Measurements from ENCODE around the gene DEFB132.

The DEFB132 gene

DNA sequence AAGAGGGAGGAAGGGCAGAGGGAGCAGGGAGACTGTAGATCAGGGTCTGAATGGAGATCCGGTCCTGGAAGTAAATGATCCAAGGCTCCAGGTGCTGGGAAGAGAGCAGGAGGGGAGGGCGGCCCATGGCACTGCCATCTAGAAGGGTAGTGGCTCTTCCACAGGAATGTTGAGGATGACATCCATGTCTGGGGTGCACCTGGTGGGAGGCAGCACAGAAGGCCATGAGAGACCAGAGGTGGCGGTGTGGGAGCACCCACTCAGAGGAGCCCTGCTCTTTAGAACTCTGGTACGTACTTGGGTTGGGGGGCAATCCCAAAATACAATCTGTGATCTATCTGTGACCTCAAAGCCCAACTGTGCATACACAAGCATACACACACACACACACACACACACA is 13.5 kb downstream of the DEFB132 start:
- H3K9me3 ChIP-seq (ENCODE audit: control insufficient read depth, low read length) = no peaks in the 10 kb centered on the region
- no peaks in the 10 kb centered on the region for H3K79me2 ChIP-seq
- H3K27ac ChIP-seq = no peak overlapping the region
- H3K4me1 ChIP-seq = peaks cover 4% of the 10 kb centered on the region
- no peaks in the 10 kb centered on the region for H3K36me3 ChIP-seq (ENCODE audit: control insufficient read depth, insufficient read depth, low read length)
- TF ChIP-seq, protein P1, sequence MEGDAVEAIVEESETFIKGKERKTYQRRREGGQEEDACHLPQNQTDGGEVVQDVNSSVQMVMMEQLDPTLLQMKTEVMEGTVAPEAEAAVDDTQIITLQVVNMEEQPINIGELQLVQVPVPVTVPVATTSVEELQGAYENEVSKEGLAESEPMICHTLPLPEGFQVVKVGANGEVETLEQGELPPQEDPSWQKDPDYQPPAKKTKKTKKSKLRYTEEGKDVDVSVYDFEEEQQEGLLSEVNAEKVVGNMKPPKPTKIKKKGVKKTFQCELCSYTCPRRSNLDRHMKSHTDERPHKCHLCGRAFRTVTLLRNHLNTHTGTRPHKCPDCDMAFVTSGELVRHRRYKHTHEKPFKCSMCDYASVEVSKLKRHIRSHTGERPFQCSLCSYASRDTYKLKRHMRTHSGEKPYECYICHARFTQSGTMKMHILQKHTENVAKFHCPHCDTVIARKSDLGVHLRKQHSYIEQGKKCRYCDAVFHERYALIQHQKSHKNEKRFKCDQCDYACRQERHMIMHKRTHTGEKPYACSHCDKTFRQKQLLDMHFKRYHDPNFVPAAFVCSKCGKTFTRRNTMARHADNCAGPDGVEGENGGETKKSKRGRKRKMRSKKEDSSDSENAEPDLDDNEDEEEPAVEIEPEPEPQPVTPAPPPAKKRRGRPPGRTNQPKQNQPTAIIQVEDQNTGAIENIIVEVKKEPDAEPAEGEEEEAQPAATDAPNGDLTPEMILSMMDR (IDR thresholded peaks at IDR 0.05) = no peak
- H3K27me3 ChIP-seq (ENCODE audit: control insufficient read depth, insufficient read depth, low read length) = no peaks in the 10 kb centered on the region
- no peak overlapping the region for H3K9ac ChIP-seq
- no peak overlapping the region for H2AFZ ChIP-seq
- H3K4me2 ChIP-seq (ENCODE audit: low read length) = no peak overlapping the region
- H3K4me3 ChIP-seq (ENCODE audit: low read depth, low read length) = no peak overlapping the region

DNA sequence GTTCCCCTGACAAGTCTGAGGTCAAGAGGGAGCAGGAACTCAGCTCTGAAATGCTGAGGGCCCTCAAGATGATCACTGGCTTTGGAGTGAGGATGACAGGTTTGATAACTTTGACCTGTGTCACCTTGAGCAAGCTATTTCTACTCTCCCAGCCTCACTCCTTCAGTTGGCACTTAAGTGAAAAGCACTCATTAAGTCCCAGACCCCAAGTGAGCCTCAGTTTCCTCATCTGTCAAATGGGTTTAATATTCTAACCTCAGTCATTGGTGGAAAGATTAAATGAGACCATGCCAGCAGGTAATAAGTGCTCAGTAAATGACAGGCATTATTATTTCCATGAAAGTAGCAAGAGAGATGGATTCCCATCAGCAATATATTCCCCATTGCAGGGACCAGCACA is 14.0 kb downstream of the DEFB132 start:
- H3K9me3 ChIP-seq (ENCODE audit: control insufficient read depth, low read length) = no peaks in the 10 kb centered on the region
- H3K36me3 ChIP-seq (ENCODE audit: control insufficient read depth, insufficient read depth, low read length) = no peaks in the 10 kb centered on the region
- H2AFZ ChIP-seq = no peak overlapping the region
- H3K79me2 ChIP-seq = no peaks in the 10 kb centered on the region
- no peak overlapping the region for H3K27ac ChIP-seq
- no peak overlapping the region for H3K4me2 ChIP-seq (ENCODE audit: low read length)
- TF ChIP-seq, protein P1 (IDR thresholded peaks at IDR 0.05) = no peak
- H3K4me3 ChIP-seq (ENCODE audit: low read depth, low read length) = no peak overlapping the region
- H3K27me3 ChIP-seq (ENCODE audit: control insufficient read depth, insufficient read depth, low read length) = no peaks in the 10 kb centered on the region
- peaks cover 2% of the 10 kb centered on the region for H3K4me1 ChIP-seq
- no peak overlapping the region for H3K9ac ChIP-seq

DNA sequence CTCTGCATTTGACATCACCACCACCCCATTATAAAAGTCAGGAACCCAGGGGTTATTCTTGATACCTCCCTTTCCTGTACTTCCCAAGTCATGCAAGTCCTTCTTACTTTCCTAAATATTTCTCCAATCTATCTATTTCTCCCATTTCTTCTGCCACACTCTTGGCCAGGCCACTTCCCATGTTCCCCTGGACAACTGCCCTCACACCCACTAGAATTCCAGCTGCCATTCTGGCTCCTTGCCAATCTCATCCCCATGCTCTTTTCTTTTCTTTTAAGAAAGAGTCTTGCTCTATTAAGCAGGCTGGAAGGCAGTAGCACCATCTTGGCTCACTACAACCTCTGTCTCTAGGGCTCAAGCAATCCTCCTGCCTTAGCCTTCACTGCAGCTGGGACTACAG is 15.2 kb downstream of the DEFB132 start:
- H3K9me3 ChIP-seq (ENCODE audit: control insufficient read depth, low read length) = no peaks in the 10 kb centered on the region
- no peaks in the 10 kb centered on the region for H3K36me3 ChIP-seq (ENCODE audit: control insufficient read depth, insufficient read depth, low read length)
- no peak overlapping the region for H3K27ac ChIP-seq
- H3K4me3 ChIP-seq (ENCODE audit: low read depth, low read length) = no peak overlapping the region
- H3K9ac ChIP-seq = no peak overlapping the region
- H2AFZ ChIP-seq = no peak overlapping the region
- TF ChIP-seq, protein P1 (IDR thresholded peaks at IDR 0.05) = no peak
- no peak overlapping the region for H3K4me2 ChIP-seq (ENCODE audit: low read length)
- H3K4me1 ChIP-seq = no peaks in the 10 kb centered on the region
- H3K79me2 ChIP-seq = no peaks in the 10 kb centered on the region
- no peaks in the 10 kb centered on the region for H3K27me3 ChIP-seq (ENCODE audit: control insufficient read depth, insufficient read depth, low read length)

DNA sequence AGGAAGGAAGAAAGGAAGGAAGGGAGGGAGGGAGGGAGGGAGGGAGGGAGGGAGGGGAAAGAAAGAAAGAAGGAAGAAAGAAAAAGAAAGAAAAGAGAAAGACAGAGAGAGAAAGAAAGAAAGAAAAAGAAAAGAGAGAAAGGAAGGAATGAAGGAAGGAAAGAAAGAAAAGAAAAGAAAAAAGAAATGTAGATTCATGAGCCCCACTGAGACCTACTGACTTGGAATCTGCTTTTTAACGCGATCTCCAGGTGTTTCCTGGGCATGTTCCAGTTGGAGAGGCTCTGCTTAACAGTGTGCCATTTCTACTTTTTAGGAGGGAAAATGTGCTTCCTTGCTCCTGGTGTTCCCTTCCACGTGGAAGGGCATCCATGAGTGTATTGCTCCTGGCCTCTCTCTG is 16.4 kb downstream of the DEFB132 start:
- Histone ChIP-seq H3K9ac (no peak overlapping the region), H3K27me3 (ENCODE audit: control insufficient read depth, insufficient read depth, low read length) (no peaks in the 10 kb centered on the region), H3K4me1 (no peaks in the 10 kb centered on the region), H3K79me2 (no peaks in the 10 kb centered on the region), H2AFZ (no peak overlapping the region), H3K4me3 (ENCODE audit: low read depth, low read length) (no peak overlapping the region), H3K27ac (no peak overlapping the region), H3K9me3 (ENCODE audit: control insufficient read depth, low read length) (no peaks in the 10 kb centered on the region), H3K4me2 (ENCODE audit: low read length) (no peak overlapping the region), H3K36me3 (ENCODE audit: control insufficient read depth, insufficient read depth, low read length) (no peaks in the 10 kb centered on the region)
- TF ChIP-seq, protein P1 (IDR thresholded peaks at IDR 0.05) = no peak

DNA sequence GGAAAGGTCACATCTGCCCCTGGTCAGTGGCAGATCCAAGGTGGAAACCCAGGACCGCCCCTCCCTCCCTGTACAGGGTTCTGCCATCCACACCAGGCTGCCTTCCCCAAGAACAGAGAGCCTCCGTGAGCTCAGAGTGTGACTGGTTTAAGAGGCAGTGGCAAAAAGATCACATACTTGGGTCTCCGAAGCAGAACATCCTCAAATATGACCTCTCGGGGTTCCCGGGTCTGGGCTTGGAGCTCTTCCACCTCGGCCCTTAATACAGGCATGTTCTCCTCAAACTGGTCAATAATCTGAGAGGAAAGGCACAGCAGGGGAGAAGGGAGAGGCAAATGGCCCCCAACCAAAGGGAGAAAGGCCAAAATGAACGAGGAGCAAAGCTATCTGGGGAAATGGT is 18.3 kb downstream of the DEFB132 start:
- no peak overlapping the region for H3K27ac ChIP-seq
- H3K4me1 ChIP-seq = no peaks in the 10 kb centered on the region
- H3K36me3 ChIP-seq (ENCODE audit: control insufficient read depth, insufficient read depth, low read length) = no peaks in the 10 kb centered on the region
- H3K4me3 ChIP-seq (ENCODE audit: low read depth, low read length) = no peak overlapping the region
- H2AFZ ChIP-seq = no peak overlapping the region
- no peak overlapping the region for H3K9ac ChIP-seq
- TF ChIP-seq, protein P1 (IDR thresholded peaks at IDR 0.05) = no peak
- H3K79me2 ChIP-seq = no peaks in the 10 kb centered on the region
- H3K27me3 ChIP-seq (ENCODE audit: control insufficient read depth, insufficient read depth, low read length) = no peaks in the 10 kb centered on the region
- no peak overlapping the region for H3K4me2 ChIP-seq (ENCODE audit: low read length)
- no peaks in the 10 kb centered on the region for H3K9me3 ChIP-seq (ENCODE audit: control insufficient read depth, low read length)

All from parathyroid adenoma (tissue), 2 donors.